Activated CD8-positive, alpha-beta memory T cell treated with anti-CD3 and anti-CD28 coated beads, Interleukin-2, amount 50 U/mL, for 24 hours (primary cell): Measurements from ENCODE around the gene AGTPBP1.

Source experiments
- DNase-seq: peaks from one replicate; pipeline ENCODE4 v3.0.0-alpha.2; 2020; ENCODE audit errors: extremely low read depth

AGTPBP1 gene

DNA sequence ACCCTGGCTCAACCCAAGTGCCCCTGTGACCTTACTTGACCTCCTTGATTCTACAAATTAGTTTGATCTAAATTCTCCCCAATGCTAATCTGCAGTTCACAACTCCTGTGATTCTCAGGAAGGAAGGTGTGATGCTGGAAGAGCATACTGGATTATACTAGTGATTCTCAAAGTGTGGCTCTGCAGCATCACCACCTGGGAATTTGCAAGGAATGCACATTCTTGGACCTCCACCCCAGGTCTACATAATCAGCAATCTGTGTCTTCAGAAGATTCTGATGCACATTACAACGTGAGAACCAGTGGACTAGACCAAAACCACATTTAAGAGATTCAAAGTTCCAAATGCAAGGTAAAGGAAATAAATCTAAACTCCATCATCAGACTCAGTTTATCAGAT, 198.6 kb downstream of the AGTPBP1 start:
- no peak for DNase-seq

GRCh38 chr9:85541876-85542275, 199.9 kb downstream of the AGTPBP1 start:
- DNase-seq, result no peak

- no peak for DNase-seq
These were observed 205.2 kb downstream of the AGTPBP1 start for GRCh38 chr9:85536514-85536913.

- no peak for DNase-seq
These were observed 205.7 kb downstream of the AGTPBP1 start for GRCh38 chr9:85536076-85536475.

GRCh38 chr9:85534340-85534739, 207.4 kb downstream of the AGTPBP1 start:
- DNase-seq, result no peak

DNA sequence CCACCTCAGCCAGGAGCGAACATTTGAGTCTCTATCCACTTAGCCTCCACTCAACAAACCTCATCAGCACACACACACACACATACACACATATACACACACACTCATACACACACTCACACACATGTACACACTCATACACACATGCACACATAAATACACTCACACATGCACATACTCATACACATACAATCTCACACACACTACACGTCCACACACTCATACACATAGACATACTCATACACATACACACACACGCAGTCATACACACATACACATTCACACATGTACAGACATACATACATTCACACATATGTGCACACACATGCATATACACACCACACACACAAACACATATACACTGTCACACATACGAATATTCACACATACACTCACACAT, 208.2 kb downstream of the AGTPBP1 start:
- no peak for DNase-seq

- DNase-seq, result no peak
These were observed 211.0 kb downstream of the AGTPBP1 start for GRCh38 chr9:85530721-85531120.

GRCh38 chr9:85528607-85529006, 213.1 kb downstream of the AGTPBP1 start:
- DNase-seq, result no peak

- no peak for DNase-seq
These were observed 213.6 kb downstream of the AGTPBP1 start for GRCh38 chr9:85528142-85528541.

- no peak for DNase-seq
These were observed 214.3 kb downstream of the AGTPBP1 start for GRCh38 chr9:85527331-85528020.

GRCh38 chr9:85524531-85524930, 217.2 kb downstream of the AGTPBP1 start:
- DNase-seq, result no peak

GRCh38 chr9:85523202-85523601, 218.6 kb downstream of the AGTPBP1 start:
- no peak for DNase-seq

DNA sequence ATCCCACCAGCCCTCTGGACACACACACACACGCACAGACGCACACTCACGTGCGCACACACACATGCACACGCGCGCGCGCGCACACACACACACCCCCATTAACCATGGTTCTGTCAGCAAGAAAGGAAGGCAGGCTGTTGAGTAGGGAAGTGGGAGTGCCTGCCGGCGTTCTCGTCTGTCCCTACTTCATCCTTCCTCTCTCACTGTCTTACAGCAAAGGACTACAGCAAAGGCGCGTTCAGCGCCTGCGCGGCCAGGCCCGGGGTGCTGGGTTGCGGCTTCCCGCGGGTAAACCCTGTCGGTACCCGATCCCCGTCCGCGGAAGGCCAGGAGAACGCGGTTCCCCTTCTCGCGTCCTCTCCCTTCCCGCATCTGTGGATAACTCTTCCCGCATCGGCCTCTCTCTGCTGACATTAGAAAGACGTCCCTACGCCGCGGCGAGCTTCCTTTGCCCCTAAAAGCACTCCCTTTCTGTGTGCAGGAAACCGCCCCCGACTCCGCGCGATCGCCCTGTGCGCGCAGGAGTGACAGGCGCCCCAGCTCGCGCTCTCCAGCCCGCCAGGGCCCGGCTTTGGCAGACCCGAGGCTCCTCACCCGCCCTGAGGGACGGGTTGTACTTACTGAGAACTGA, 219.2 kb downstream of the AGTPBP1 start:
- no peak for DNase-seq

DNA sequence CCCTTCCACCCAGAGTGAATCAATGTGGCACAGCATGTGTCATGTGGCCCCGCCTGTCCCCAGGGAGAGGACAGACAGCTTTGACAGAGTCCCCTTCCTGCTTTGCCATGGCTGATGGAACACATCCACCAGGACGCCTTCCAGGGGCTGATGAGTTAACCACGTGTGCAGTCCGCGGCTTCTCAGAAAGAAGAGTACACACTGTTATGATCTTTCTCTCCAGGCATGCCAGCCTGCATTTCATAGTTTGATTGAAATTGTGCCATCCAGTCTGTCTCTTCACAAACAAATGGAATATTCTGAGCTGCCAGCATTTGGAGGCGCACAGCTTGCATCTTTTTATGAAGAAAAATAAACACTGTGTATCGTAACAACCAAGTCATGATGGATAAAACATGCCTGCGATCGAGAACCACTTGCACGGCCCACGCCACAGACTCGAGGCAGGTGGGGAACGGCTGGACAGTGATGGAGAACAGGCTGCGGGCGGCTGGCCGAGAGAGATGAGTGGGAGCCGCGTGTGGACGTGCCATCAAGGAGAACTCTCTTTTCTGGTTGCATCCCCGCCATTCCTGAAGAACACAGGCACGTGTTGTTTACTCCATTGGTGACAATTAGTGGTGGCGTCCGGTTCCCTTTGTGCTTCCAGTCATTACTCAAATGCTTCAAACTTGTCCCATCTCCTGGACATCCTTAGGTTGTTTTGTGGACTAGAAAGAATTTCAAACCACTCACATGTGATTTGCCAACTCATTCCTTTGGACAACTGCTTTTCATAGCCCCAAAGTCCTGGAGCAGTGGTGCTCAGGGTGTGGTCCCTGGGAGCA, 220.2 kb downstream of the AGTPBP1 start:
- DNase-seq, result no peak

- no peak for DNase-seq
These were observed 224.6 kb downstream of the AGTPBP1 start for GRCh38 chr9:85516976-85517637.

DNA sequence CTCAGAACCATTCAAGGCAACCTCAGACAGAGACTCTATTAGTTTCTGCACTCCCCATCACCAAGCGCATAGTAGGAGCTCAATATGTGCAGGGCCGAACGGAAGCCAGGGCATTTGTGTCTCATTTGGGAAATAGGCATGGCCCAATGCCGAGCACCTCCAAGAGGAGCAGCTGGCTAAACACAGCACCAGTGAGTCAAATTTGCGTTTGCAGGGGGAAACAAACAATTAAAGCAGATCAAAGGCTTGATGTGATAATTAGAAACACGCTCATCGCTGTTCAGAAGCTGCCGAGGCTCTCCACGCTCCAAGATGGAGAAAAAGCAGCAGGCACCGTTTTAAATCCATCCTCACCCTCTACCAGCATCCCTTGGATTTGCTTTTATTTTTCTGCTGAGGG, 225.3 kb downstream of the AGTPBP1 start:
- no peak for DNase-seq

- DNase-seq, result no peak
These were observed 226.7 kb downstream of the AGTPBP1 start for GRCh38 chr9:85515021-85515420.

DNA sequence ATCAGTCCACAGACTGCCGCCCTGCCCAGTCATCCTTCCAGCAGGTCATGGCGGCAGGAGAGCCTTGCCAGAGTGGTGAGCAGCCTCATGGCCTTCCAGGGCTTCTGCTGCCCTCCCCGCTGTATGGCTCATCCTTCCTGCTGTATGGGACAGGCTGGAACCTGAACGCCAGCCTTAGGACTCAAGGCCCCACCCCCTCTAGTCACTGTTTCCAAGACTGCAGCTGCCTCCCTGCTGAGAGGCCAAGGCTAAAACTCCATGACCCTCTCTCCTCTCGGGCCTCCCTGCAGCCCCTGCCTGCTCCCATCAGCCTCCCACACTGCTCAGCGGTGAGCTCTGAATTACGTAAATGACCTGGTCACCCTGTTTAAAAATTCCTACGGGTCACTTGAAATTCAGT, 227.5 kb downstream of the AGTPBP1 start:
- no peak for DNase-seq

- no peak for DNase-seq
These were observed 230.0 kb downstream of the AGTPBP1 start for GRCh38 chr9:85511746-85512145.

GRCh38 chr9:85510830-85511504, 230.8 kb downstream of the AGTPBP1 start:
- no peak for DNase-seq

GRCh38 chr9:85508616-85509015, 233.1 kb downstream of the AGTPBP1 start:
- no peak for DNase-seq

GRCh38 chr9:85505612-85506011, 236.1 kb downstream of the AGTPBP1 start:
- DNase-seq, result no peak
